Mesenchymal stem cell (in vitro differentiated cells and primary cell): ENCODE data around the gene KRTAP12-4.

Source experiments
- DNase-seq: peaks from one replicate; pipeline ENCODE4 v3.0.0-alpha.2; 2013
- H2AFZ ChIP-seq: one replicate; pipeline ENCODE4 v1.6.1; 2013; ENCODE audit warnings: low read depth, mild to moderate bottlenecking, control low read depth, inconsistent platforms, low read length, moderate library complexity
- H2AK5ac ChIP-seq: 2 replicates; pipeline ENCODE4 v1.6.1; 2013; ENCODE audit warnings: low read length, moderate library complexity, mild to moderate bottlenecking, inconsistent platforms; ENCODE audit not compliant: severe bottlenecking
- H2BK120ac ChIP-seq: one replicate; pipeline ENCODE4 v1.6.1; 2013; ENCODE audit warnings: low read depth, mild to moderate bottlenecking, inconsistent platforms, low read length, moderate library complexity
- H2BK12ac ChIP-seq, 2 experiments: one replicate each; pipeline ENCODE4 v1.6.1; 2013; ENCODE audit warnings: inconsistent platforms in 2 of 2, low read length in 2 of 2, mild to moderate bottlenecking in 2 of 2, moderate library complexity in 2 of 2, control low read depth in 1 of 2
- H2BK15ac ChIP-seq: one replicate; pipeline ENCODE4 v1.6.1; 2013; ENCODE audit warnings: mild to moderate bottlenecking, low read depth, inconsistent platforms; ENCODE audit not compliant: poor library complexity, severe bottlenecking
- H2BK5ac ChIP-seq: 2 replicates; pipeline ENCODE4 v1.6.1; 2013; ENCODE audit warnings: low read depth, mild to moderate bottlenecking, low read length, control low read depth, inconsistent platforms; ENCODE audit not compliant: poor library complexity, severe bottlenecking
- H3K14ac ChIP-seq, 2 experiments: one replicate each; pipeline ENCODE4 v1.6.1; 2013; ENCODE audit warnings: inconsistent platforms in 2 of 2, low read length in 2 of 2, control low read depth in 1 of 2, mild to moderate bottlenecking in 1 of 2, moderate library complexity in 1 of 2
- H3K18ac ChIP-seq, 2 experiments: one replicate each; pipeline ENCODE4 v1.6.1; 2013; ENCODE audit warnings: inconsistent platforms in 2 of 2, low read length in 2 of 2, control low read depth in 1 of 2, low read depth in 1 of 2, mild to moderate bottlenecking in 1 of 2
- H3K23ac ChIP-seq, 2 experiments: one replicate each; pipeline ENCODE4 v1.6.1; 2013; ENCODE audit warnings: inconsistent platforms in 2 of 2, low read length in 2 of 2, mild to moderate bottlenecking in 2 of 2, moderate library complexity in 2 of 2, control low read depth in 1 of 2
- H3K27ac ChIP-seq: 2 replicates; pipeline ENCODE4 v1.5.1; 2013; ENCODE audit warnings: mild to moderate bottlenecking, moderate library complexity, low read length, control low read depth, inconsistent platforms; ENCODE audit not compliant: poor library complexity, severe bottlenecking
- H3K27me3 ChIP-seq, 2 experiments: 2 replicates each; pipeline versions ENCODE4 v1.6.1 to v1.7.0; 2013; ENCODE audit warnings: low read length in 2 of 2, mild to moderate bottlenecking in 2 of 2, moderate library complexity in 2 of 2, control low read depth in 1 of 2, inconsistent platforms in 1 of 2; ENCODE audit not compliant: control insufficient read depth in 1 of 2, insufficient read depth in 1 of 2
- H3K36me3 ChIP-seq, 2 experiments: 2 replicates each; pipeline versions ENCODE4 v1.6.1 to v1.7.0; 2013; ENCODE audit warnings: low read length in 2 of 2, control low read depth in 1 of 2, inconsistent platforms in 1 of 2, low read depth in 1 of 2, mild to moderate bottlenecking in 1 of 2; ENCODE audit not compliant: insufficient read depth in 2 of 2, control insufficient read depth in 1 of 2
- H3K4ac ChIP-seq, 2 experiments: one replicate each; pipeline ENCODE4 v1.6.1; 2013; ENCODE audit warnings: inconsistent platforms in 2 of 2, low read length in 2 of 2, mild to moderate bottlenecking in 2 of 2, moderate library complexity in 2 of 2, control low read depth in 1 of 2, low read depth in 1 of 2
- H3K4me1 ChIP-seq: 2 replicates; pipeline ENCODE4 v1.6.1; 2013; ENCODE audit warnings: low read depth, low read length, control low read depth; ENCODE audit not compliant: control insufficient read depth, insufficient read depth
- H3K4me2 ChIP-seq: 2 replicates; pipeline ENCODE4 v1.6.1; 2013; ENCODE audit warnings: low read length, mild to moderate bottlenecking, inconsistent platforms; ENCODE audit not compliant: poor library complexity, severe bottlenecking
- H3K4me3 ChIP-seq, 2 experiments: 2 replicates each; pipeline versions ENCODE4 v1.5.1 to v1.7.0; 2013; ENCODE audit warnings: low read length in 2 of 2, mild to moderate bottlenecking in 2 of 2, control low read depth in 1 of 2, low read depth in 1 of 2; ENCODE audit not compliant: insufficient read depth in 1 of 2
- H3K79me1 ChIP-seq: replicated peaks from 2 replicates; pipeline ENCODE4 v1.6.1; 2013; ENCODE audit warnings: mild to moderate bottlenecking, control low read depth, low read length, inconsistent platforms; ENCODE audit not compliant: poor library complexity, severe bottlenecking
- H3K9ac ChIP-seq: 2 replicates; pipeline ENCODE4 v1.7.0; 2013; ENCODE audit warnings: mild to moderate bottlenecking, low read length, moderate library complexity
- H3K9me3 ChIP-seq: 2 replicates; pipeline ENCODE4 v1.7.0; 2013; ENCODE audit warnings: mild to moderate bottlenecking, low read length; ENCODE audit not compliant: control insufficient read depth
- H4K8ac ChIP-seq: one replicate; pipeline ENCODE4 v1.6.1; 2013; ENCODE audit warnings: inconsistent platforms, mild to moderate bottlenecking, low read length, moderate library complexity
- H4K91ac ChIP-seq: one replicate; pipeline ENCODE4 v1.6.1; 2013; ENCODE audit warnings: mild to moderate bottlenecking, low read length, inconsistent platforms
- WGBS: methylation state at CpG from one replicate; pipeline ENCODE4 v1.1.7; 2013; ENCODE audit warnings: mixed read lengths; 5-methylcytosine and 5-hydroxymethylcytosine counted together

Gene KRTAP12-4

GRCh38 chr21:44657635-44658540, 3.4 kb upstream of the KRTAP12-4 start, which contains the start of gene KRTAP12-3:
KRTAP12-3 (plus strand) TSS chr21:44657932; CDS start chr21:44657980, 48 bp downstream.
- Histone ChIP-seq H3K14ac (no peak within 1 kb of the TSS), H3K4me1 (peaks cover 2% of the 10 kb centered on the region), H3K27ac (no peak within 1 kb of the TSS), H2AK5ac (no peak within 1 kb of the TSS), H3K23ac (no peak within 1 kb of the TSS), H3K27me3 (no peaks in the 10 kb centered on the region), H3K4me2 (no peak within 1 kb of the TSS), H3K9me3 (peaks cover 14% of the 10 kb centered on the region), H3K4ac (no peak within 1 kb of the TSS), H2BK12ac (no peak within 1 kb of the TSS), H3K4me3 (no peak within 1 kb of the TSS), H4K91ac (peak within 1 kb of the TSS; percentile 1), H2BK120ac (no peak within 1 kb of the TSS), H3K36me3 (no peaks in the 10 kb centered on the region), H3K79me1 (no peaks in the 10 kb centered on the region), H4K8ac (no peak within 1 kb of the TSS), H3K9ac (no peak within 1 kb of the TSS), H2BK5ac (no peak within 1 kb of the TSS), H2AFZ (no peak within 1 kb of the TSS), H3K18ac (no peak within 1 kb of the TSS), H2BK15ac (no peak within 1 kb of the TSS)
- 71% methylated on average over 26 of the region's 26 CpGs for WGBS
- peak; percentile 32 for DNase-seq

GRCh38 chr21:44656868-44657267, 2.4 kb upstream of the KRTAP12-4 start:
- Histone ChIP-seq H4K91ac (no peak overlapping the region), H3K9ac (no peak overlapping the region), H3K9me3 (peaks cover 14% of the 10 kb centered on the region), H3K4me3 (no peak overlapping the region), H2BK15ac (no peak overlapping the region), H2BK120ac (no peak overlapping the region), H2BK5ac (no peak overlapping the region), H3K23ac (no peak overlapping the region), H3K4ac (no peak overlapping the region), H3K14ac (no peak overlapping the region), H3K4me1 (peaks cover 2% of the 10 kb centered on the region), H3K27me3 (no peaks in the 10 kb centered on the region), H3K18ac (no peak overlapping the region), H2BK12ac (no peak overlapping the region), H3K36me3 (no peaks in the 10 kb centered on the region), H4K8ac (no peak overlapping the region), H2AK5ac (no peak overlapping the region), H2AFZ (no peak overlapping the region), H3K79me1 (no peaks in the 10 kb centered on the region), H3K27ac (no peak overlapping the region), H3K4me2 (no peak overlapping the region)
- DNase-seq = no peak
- WGBS = 18% methylated on average over 1 of the region's 1 CpG

GRCh38 chr21:44653656-44654575, 543 bp downstream of the KRTAP12-4 start:
- Histone ChIP-seq H4K8ac (no peak overlapping the region), H2BK12ac (no peak overlapping the region), H2AFZ (no peak overlapping the region), H3K36me3 (no peaks in the 10 kb centered on the region), H3K4ac (no peak overlapping the region), H3K79me1 (no peaks in the 10 kb centered on the region), H3K27me3 (no peaks in the 10 kb centered on the region), H3K4me1 (peaks cover 2% of the 10 kb centered on the region), H3K9ac (no peak overlapping the region), H3K18ac (no peak overlapping the region), H2BK120ac (no peak overlapping the region), H3K23ac (no peak overlapping the region), H2BK15ac (no peak overlapping the region), H2AK5ac (no peak overlapping the region), H4K91ac (no peak overlapping the region), H3K14ac (no peak overlapping the region), H2BK5ac (no peak overlapping the region), H3K9me3 (peaks cover 11% of the 10 kb centered on the region), H3K4me2 (no peak overlapping the region), H3K27ac (no peak overlapping the region), H3K4me3 (no peak overlapping the region)
- DNase-seq = no peak
- WGBS = 86% methylated on average over 17 of the region's 17 CpGs

- H3K27ac ChIP-seq = no peak overlapping the region
- no peak overlapping the region for H2BK15ac ChIP-seq
- H3K14ac ChIP-seq = no peak overlapping the region
- no peak overlapping the region for H2AFZ ChIP-seq
- peaks cover 0 to under 1% of the 10 kb centered on the region in 2 experiments for H3K27me3 ChIP-seq
- no peak overlapping the region for H2AK5ac ChIP-seq
- 81% methylated on average over 11 of the region's 14 CpGs for WGBS
- no peak overlapping the region for H3K9ac ChIP-seq
- no peak overlapping the region for H2BK120ac ChIP-seq
- H3K23ac ChIP-seq = no peak overlapping the region
- no peak overlapping the region for H3K4me3 ChIP-seq
- no peak overlapping the region for H2BK12ac ChIP-seq
- no peaks in the 10 kb centered on the region for H3K36me3 ChIP-seq
- no peak overlapping the region for H4K8ac ChIP-seq
- no peak overlapping the region for H3K4me2 ChIP-seq
- no peak overlapping the region for H3K4ac ChIP-seq
- H3K79me1 ChIP-seq = no peaks in the 10 kb centered on the region
- no peak overlapping the region for H4K91ac ChIP-seq
- peaks cover 2% of the 10 kb centered on the region for H3K4me1 ChIP-seq
- H3K9me3 ChIP-seq = peaks cover 11% of the 10 kb centered on the region
- no peak overlapping the region for H3K18ac ChIP-seq
- no peak overlapping the region for H2BK5ac ChIP-seq
- DNase-seq = no peak
Measured at GRCh38 chr21:44653123-44653522, 1.3 kb downstream of the KRTAP12-4 start.
